PC-3 (cell line): ENCODE results near the gene AGAP1.

ENCODE experiments used
- CTCF ChIP-seq: fragments of 300-600 bp; sonication (generic); conservative IDR thresholded peaks from 2 replicates; pipeline ENCODE4 v1.5.1; 2017; ENCODE audit warnings: antibody characterized with exemption, low read depth, mild to moderate bottlenecking, low read length
- EZH2 ChIP-seq: fragments of 300-600 bp; sonication (generic); IDR thresholded peaks from one replicate; pipeline ENCODE4 v1.6.1; 2017; ENCODE audit warnings: antibody characterized with exemption, mild to moderate bottlenecking, low read length; ENCODE audit not compliant: unreplicated experiment

DNA sequence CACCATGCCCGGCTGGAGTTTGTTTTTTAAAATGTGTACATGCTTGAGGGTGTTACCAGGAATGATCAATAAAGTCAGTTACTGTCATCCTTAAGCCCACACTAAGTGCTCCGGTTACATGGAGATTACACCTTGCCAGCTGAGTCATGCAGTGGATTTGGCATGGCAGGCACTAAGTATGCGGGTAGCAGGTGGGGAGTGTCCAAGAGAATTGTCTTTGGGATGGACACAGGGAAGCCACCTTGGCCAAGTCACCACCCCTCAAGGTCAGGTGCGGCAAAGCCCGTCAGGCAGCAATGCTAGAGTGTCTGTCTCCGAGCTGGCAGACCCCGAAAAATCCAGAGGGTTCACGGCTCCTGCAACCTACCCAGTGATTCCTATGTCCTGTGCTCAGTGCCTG is 619.6 kb downstream of the AGAP1 start:
- TF ChIP-seq CTCF: no peak
- no peak for TF ChIP-seq EZH2
